Thyroid gland (tissue), 4 donors: ENCODE measurements around the gene LRBA.

ENCODE experiments used
- POLR2A ChIP-seq, 2 donors: fragments of 450-650 bp; IDR thresholded peaks; one replicate each; pipeline ENCODE4 v1.6.1; 2017; ENCODE audit warnings: antibody characterized with exemption in 2 of 2, mild to moderate bottlenecking in 2 of 2, moderate library complexity in 1 of 2
- TF ChIP-seq, protein P1 (sequence below), 6 experiments: fragments of 200-600 bp in 3 of 6; fragments of 450-650 bp in 3 of 6; sonication (generic) in 3 of 6; IDR thresholded peaks; one replicate each; pipeline ENCODE4 v1.5.1; 2016 to 2019; ENCODE audit warnings: antibody characterized with exemption in 6 of 6, mild to moderate bottlenecking in 2 of 6, inconsistent platforms in 1 of 6, moderate library complexity in 1 of 6

DNA sequence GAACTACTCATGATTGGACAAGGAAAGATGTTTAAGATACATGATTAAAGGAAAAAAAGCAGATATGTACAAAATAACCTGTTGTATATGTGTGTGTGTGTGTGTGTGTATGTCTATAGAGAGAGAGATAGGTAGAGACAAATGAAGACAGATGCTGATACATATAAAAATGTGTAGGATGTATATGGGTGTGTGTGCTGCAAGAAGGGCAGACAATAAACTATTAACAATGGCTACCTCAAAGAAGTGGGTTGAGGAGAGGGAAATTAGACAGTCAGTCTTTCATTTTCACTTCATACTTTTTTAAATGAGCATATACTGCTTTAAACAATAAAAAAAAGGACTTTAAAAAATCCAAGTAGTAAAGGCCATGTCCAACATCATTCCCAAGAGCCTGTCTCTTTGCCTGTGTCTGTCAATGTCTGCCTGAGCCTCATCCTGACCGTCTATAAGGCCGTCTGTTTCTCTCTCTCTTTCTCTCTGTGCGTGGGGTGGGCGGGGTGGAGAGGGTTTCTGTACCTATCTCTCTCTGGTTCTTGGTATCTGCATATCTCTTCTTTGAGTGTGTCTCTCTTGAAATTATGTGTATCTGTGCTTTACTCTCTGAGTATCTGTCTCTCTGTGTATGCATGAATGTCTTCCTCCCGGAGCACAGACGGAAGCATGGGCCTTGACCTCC, 62.8 kb downstream of the LRBA start:
- TF ChIP-seq, protein P1, sequence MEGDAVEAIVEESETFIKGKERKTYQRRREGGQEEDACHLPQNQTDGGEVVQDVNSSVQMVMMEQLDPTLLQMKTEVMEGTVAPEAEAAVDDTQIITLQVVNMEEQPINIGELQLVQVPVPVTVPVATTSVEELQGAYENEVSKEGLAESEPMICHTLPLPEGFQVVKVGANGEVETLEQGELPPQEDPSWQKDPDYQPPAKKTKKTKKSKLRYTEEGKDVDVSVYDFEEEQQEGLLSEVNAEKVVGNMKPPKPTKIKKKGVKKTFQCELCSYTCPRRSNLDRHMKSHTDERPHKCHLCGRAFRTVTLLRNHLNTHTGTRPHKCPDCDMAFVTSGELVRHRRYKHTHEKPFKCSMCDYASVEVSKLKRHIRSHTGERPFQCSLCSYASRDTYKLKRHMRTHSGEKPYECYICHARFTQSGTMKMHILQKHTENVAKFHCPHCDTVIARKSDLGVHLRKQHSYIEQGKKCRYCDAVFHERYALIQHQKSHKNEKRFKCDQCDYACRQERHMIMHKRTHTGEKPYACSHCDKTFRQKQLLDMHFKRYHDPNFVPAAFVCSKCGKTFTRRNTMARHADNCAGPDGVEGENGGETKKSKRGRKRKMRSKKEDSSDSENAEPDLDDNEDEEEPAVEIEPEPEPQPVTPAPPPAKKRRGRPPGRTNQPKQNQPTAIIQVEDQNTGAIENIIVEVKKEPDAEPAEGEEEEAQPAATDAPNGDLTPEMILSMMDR (IDR thresholded peaks at IDR 0.05), result no peak
- no peak for TF ChIP-seq POLR2A (IDR thresholded peaks at IDR 0.05)
